Stimulated activated CD4-positive, alpha-beta T cell treated with anti-CD3 and anti-CD28 coated beads, TNF-alpha, amount 100 ng/mL, for 1 hour (primary cell): ENCODE measurements around the gene OR52L1.
"Not testable (repeated sequence)": the region's sequence is repeated elsewhere in the genome, so short reads cannot be mapped to it uniquely, and the experiment has no call there.

Experiments used
- DNase-seq, 3 donors: peaks; one replicate each; pipeline ENCODE4 v3.0.0-alpha.2; 2020; ENCODE audit warnings: low read depth in 3 of 3, low spot score in 1 of 3

The OR52L1 gene

DNA sequence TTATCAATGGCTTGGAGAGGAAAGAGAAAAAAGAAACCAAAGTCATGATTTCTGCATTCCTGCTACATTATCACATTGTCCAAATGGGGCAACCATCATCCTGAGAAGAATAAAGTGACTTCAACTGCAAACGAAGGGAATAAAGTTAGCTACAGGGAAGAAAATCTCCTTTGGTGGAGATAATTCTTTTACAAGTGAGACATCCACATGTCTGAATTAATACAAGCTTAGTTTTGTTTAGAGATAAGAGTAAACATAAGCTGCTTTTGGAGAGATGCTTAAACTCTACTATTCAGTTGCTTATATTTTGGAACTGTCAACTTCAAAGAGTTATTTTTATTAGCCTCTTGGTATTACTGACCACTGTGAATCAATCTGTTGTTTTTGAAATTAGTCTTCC is at the start of gene OR52L1:
Gene OR52L1, minus strand, starts transcription at position 101 of the 400 bp plus-strand sequence. Its CDS starts 55 bp downstream, at position 46.
- no peak for DNase-seq

DNA sequence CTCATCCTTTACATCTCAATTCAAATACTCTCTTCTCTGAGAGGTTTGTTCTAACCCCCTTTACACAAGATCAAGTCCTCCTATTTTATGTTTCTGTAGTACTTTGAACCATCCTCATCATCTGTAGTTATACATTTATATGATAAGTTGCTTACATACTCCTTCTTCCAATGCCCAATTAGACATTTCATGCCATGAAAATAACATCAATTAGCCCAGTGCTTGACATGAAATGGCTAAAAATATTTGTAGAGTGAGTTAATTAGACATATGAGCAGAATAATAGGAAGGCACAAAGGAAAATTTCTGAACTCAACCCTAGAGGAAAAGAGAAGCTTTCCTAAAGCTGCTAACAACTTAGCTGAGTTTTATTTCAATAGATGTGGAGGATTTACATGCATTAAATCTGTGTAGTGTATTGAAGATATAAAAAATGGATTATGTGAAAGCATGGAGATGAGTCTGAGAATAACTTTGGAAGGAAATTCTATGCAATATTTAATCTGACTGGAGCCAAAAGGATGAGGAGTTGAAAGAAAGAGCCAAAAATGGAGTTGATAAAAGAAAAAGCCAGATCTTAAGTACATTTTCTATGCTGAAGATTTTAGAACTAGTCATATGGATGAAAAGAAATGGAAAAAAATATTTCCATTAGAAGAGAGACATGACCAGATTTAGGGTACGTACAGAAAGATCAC is 44.1 kb upstream of the OR52L1 start, which contains the start of gene OR56A1:
Gene OR56A1, minus strand, starts transcription at position 51 of the 698 bp plus-strand sequence. CDS start 3,066 bp downstream, outside the sequence.
- DNase-seq: no peak

DNA sequence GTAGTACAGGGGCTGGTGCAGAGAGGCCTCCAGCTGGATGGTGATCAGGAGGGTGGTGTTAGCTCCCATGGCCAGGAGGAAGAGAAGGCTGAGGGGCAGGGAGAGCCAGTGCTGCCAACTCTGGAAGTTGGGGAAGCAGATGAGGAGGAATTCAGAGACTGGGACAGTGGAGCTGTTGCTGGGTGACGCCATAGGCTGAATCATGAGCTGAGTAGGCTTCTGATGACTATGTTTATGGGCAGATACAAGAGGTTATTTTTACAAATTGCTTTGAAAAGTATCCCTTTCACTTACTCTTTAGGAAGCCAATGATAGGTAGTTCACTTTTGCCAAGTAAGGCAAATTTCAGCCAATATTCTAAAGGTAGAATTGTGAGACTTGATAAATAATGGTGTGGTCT is 40.7 kb upstream of the OR52L1 start:
- no peak for DNase-seq

DNA sequence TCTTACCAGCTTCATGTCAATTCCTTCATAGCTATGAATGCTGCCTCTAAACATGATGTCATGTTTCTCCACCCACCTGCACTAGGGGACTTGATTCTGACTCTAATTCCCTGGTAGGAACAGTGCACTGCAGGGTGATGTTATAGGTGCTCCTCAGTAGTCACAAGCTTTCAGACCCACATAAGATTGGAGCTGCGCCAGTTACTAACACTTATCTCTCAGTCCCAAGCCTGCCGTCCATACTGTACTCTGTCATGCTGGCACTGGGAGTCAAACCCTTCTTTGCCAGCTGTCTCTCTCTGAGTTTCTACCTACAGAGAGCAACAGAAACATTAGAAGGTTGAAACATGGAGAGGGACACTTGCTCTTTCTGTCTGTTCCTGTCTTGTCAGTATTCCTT is 38.3 kb upstream of the OR52L1 start:
- no peak for DNase-seq

DNA sequence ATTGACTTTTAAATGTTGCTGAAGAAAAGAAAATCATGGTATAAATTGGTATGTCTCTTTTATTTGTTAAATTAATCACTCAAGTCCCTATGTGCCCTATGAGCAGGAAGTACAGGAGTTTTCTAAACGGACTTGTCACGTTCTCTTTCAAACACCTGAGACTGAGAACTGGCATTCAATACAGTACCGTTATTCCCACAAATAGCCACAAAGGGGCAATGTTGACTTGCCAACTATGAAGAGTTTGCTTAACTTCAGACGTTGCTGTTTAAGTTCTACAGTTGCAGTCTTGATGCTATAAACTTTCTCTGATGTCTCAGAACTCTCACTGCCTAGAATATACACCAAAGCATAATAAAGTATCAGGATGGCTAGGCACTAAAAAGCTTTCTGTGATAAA is 36.2 kb upstream of the OR52L1 start:
- no peak for DNase-seq

DNA sequence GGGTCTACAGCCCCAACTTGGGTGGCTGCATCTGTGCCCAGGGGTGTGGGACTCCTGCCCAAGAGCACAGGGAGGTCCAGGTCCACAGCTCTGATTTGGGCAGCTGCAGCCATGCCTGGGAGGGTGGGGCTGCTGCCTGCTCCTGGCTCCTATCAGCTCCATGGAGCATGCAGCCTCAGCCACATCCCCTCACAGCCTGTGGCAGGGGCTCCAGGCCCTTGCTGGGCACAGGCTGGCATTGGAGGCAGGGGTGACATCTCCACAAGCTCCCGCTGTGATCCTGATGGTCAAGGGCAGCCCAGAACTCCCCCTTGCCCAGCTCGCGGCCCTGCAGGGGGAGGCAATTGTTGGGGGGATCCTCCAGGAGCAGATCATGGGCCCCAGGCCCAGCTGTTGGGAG is 26.3 kb upstream of the OR52L1 start:
- DNase-seq: no peak

DNA sequence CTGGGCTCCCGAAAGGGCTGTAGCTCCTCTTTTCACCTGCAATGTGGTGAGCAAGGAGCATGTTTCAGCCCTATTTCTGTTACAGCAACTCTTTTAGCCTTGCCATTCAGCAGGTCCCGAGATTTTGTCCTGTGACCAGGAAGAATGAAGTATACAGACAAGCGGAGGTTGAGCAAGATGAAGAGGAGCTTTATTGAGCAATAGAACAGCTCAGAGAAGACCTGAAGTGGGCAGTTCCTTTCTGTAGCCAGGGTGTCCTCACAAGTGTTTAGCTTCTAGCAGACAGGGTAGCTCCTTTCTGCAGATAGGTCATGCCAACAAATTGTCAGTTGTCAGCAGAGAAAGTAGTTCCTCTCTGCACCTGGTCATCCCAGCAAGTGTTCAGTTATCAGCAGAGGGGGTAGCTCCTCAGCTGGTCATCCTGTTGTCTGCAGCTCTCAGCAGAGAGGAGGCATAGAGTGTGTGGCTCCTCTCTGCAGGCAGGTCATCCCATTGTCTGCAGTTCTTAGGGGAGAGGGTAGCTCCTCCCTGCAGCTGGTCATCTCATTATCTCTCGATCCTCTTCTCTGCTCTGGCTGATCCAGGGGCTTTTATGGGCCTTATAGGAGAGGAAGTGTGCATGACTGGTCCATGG is 25.4 kb upstream of the OR52L1 start:
- DNase-seq: no peak

DNA sequence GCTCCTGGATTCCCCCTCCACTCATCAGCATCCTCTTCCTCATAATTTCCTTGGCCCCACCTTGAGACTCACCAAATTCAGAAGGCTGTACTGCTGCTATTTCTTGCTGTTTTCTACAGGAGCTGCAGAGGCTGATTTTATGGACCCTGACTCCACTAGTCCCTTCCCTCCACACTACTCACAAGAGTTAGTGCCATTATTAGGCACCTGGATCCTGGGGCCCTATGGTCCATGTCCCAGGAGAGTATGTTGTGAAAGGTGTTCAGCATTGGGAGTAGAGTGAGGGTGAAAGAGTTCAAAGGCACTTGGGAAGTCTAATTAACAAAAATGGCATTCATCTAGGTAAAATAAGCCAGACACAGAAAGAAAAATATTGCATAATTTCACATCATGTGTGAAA is 20.1 kb upstream of the OR52L1 start, which contains the start of gene OR56A4:
Gene OR56A4, minus strand, starts transcription at position 101 of the 400 bp plus-strand sequence. CDS start 3,954 bp downstream, outside the sequence.
- no peak for DNase-seq

DNA sequence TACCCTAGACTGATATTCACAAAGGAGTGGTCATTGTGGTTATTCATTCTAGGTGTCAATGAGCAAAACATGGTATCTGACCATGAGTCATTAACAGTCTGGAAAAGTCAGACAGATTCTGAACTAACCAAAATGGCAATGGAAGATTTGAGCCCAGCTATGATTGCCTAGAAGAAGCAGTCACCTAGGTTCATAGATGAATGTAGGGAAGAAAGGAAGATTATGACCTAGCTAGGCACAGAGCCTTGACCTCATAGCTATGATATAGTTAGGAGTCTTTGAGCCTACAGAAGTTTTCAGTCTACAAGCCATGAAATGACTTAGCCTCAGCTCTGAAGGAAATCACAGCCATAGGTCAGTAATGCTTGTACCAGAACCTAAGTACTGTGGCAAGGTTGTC is 19.6 kb upstream of the OR52L1 start:
- DNase-seq: no peak

DNA sequence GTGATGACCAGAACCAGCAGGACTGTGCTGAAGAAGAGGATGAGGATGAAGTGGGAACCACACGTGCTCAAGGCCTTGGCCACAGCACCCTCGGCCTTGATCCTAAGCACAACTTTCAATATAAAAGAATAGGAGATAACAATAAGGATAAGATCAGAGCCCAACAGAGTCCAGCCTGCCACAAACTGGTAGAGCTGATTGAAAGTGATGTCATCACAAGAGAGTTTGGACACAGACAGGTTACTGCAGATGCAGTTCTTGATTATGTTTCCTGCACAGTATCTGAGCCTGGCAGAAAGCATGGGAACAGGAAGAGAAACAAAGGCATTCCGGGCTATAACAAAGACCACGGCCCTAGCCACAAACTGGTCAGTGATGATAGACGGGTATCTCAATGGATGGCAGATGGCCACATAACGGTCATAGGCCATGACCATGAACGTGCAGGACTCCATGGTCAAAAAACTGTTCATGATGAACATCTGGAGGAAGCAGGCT is 15.5 kb upstream of the OR52L1 start:
- DNase-seq: no peak

DNA sequence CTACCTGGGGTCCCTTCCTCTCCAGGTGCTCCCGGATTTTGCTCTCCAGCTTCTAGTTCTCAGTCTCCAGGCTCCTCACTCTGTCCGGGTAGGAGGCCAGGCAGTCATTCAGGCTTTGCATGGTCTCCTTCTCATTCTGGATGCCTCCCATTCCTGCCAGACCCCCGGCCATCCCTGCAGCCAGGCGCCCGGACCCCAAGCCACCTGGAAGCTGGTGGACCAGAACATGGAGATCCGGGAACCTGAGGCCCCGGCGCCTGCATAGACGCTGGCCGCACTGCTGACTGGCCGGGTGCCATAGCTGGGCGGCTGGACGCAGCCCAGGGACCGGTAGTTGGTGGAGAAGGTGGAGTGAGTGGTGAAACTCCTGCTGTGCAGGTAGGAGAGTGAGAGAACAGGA is 8.0 kb upstream of the OR52L1 start:
- DNase-seq: no peak

DNA sequence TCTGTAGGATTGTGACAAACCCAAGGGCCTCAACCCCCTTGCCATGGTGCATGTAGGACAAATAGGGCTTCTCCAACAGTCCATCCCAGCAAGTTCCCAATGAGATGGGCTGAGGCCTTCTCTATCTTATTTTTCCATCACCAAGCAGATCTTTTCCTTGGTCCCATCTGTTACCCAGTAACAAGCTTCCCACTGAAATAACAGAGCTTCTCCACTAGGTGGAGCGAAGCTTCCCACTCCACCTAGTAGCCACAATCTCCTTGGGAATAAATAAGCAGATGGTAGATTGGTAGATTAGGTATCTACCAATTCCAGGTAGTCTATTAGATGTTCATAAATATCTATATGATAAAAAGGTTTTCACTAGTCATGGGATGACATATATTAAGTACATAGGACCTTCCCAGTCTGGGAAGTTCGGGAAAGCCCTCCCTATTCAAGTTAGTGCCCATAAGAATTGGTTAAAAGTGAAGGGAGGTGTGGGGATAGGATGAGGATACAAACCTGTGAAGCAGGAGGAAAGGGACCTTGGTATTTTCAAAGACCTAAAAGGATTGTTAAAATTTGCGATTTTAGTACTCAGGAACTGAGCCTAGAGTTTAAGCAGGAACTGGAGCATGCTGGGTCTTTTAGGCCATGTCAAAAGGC is 5.9 kb upstream of the OR52L1 start:
- no peak for DNase-seq

DNA sequence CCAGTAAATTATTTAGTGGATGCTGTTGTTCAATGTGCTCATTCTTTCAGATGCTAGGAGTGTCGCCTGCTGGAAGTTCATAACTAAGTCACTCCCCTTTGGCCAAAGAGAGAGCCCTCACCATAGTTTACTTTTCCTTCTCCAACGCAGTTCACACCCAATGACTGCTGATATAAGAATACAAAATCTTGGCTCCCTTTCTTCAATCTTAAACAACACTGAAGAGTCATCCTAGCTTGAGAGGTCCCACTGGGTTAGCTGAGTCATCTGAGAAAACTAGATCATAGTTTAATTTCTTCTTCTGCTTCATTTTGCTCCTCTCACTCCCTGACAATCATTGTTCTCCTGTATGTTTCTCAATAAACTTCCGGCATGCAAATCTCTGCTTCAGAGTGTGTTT is 5.4 kb upstream of the OR52L1 start:
- no peak for DNase-seq

DNA sequence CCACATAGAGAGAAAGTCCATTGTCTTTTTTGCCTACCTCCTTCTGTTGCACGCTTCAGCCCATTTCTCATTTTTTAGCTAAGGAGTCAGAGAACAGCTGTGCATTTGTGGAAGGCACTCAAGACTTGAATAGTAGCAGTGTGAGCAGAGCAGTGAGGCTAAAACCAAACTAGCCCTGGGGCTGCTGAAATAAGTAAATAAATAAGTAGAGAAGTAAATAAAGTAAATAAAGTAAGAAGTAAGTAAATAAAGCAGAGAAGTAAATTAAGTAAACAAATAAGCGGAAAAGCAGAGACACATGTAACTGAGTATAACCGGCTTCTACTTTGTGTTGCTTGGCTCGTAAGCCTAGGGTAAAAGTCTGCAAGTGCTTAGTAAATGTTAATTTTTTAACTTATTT is 2.4 kb upstream of the OR52L1 start:
- no peak for DNase-seq

DNA sequence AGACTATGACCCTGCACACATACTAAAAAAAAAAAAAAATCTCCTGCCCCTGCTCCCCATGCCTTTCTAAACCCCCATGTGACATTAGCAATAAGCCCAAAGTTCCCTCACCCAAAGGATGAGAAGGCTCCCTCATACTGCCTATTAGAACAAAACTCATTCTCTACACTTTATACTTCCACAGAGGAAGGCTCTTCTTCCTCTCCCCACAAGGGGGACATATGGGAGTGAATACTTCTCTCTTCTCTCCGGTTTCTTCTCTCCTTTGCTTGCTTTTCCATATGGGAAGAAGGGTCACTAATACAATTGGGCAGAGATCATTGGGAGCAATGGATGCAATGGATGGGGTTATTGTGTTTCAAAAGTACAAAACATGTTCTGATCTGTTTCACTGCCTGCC is 3.3 kb downstream of the OR52L1 start:
- no peak for DNase-seq

DNA sequence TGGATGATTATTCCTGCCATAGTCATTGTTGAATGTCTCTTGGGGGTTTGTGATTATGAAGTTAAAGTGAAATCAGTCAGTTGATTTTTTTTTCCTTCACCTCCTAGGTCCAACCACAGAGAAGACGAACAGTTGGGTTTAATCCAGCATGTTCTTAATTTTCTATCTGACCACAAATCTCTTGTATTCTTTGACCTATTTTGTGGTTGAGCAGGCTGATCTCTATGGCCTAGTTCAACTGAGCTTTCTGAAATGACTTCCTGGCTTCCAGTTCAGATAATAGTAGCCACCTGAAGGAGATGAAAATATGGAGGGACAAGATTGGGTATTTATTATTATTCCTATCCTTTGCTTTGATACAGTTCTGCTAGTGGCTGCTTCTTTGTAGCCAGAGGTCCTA is 13.3 kb downstream of the OR52L1 start:
- no peak for DNase-seq

DNA sequence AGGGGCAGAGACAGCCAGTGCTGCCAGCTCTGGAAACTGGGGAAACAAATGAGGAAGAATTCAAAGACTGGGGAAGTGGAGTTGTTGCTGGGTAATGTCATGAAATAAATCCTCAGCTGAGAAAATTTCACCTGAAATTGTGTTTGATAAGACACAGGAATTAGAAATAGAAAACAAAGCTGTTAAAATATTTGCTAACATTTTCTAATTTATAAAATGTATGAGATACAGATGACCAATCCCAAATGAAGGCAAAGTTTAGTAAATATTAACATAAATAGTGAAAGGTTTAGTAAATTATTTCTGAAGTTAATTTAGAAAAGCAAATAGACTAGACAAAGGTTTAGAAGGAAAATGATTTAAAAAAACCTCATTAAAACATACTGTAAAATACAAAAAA is 18.4 kb downstream of the OR52L1 start, which contains the start of gene OR56A5:
Gene OR56A5, minus strand, starts transcription at position 101 of the 400 bp plus-strand sequence. Its CDS starts 0 bp downstream, at position 101.
- DNase-seq: no peak

DNA sequence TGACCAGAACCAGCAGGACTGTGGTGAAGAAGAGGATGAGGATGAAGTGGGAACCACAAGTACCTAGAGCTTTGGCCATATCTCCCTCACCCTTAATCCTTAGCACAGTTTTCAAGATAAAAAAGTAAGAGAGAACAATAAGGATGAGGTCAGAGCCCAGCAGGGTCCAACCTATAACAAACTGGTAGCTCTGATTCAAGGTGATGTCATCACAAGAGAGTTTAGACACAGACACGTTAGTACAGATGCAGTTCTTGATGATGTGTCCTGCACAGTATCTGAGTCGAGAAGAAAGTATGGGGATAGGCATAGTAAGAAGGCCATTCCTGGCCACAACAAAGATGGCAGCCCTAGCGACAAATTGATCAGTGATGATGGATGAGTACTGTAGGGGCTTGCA is 19.1 kb downstream of the OR52L1 start:
- no peak for DNase-seq

DNA sequence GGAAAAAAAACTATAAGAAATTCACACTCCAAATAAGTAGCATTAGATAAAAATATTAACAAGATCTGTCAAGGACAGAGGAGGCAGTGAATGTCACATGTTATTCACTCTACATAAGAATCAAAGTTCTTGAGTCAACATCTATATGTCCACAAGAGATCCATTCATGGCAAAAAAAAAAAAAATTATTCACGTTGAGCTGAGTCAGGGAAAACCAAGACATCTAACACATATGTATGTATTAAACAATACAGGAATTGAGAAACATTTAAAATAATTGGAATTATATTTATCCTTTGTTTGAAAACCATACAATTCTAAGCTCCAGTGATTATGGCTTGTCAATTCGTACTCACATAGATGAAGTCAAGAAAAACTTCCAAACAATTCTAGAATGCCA is 19.8 kb downstream of the OR52L1 start:
- DNase-seq: no peak

DNA sequence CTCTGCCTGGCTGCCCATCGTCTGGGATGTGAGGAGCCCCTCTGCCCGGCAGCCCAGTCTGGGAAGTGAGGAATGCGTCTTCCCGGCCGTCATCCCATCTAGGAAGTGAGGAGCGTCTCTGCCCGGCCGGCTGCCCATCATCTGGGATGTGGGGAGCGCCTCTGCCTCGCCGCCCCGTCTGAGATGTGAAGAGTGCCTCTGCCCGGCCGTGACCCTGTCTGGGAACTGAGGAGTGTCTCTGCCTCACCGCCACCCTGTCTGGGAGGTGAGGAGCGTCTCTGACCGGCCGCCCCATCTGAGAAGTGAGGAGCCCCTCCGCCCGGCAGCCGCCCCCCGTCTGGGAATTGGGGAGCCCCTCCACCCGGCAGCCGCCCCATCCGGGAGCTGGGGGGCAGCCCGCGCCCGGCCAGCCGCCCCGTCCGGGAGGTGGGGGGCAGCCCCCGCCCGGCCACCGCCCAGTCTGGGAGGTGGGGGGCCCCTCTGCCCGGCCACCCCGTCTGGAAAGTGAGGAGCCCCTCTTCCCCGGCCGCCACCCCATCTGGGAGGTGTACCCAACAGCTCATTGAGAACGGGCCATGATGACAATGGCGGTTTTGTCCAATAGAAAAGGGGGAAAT is 26.0 kb downstream of the OR52L1 start:
- not testable (repeated sequence) for DNase-seq

DNA sequence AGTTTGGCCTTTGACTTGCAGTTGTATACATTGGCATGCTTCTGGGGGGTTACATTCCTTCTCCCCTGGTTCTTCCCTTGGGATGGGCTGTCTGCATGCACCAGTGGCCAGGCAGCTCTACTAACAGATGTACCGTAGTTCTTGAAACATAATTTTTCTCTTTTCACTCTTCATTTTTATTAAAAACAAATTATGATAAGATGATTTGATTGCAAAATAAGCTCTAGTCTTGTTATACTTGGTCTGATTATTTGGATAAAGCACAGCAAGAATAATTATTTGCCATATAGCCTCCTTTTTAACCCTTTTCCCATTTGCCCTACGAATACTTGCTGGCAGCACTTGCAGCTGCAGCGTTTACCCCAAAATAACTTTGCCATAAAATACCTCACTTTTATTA is 31.2 kb downstream of the OR52L1 start:
- DNase-seq: no peak
